Neural cell (in vitro differentiated cells): ENCODE data around the gene MAST2. TPM values are rescaled to one million over a fixed set of nuclear protein-coding genes. Genes with fewer than 3 reads are reported as not detected.
"Not testable (repeated sequence)": the region's sequence is repeated elsewhere in the genome, so short reads cannot be mapped to it uniquely, and the experiment has no call there.

Experiments
- H2AFZ ChIP-seq: fragments of 200-600, 300-800 bp; sonication (generic), shearing (Covaris generic); 2 replicates; pipeline ENCODE4 v1.6.0; 2014; ENCODE audit warnings: low read depth, mild to moderate bottlenecking, antibody characterized with exemption, low read length, moderate library complexity
- H3F3A ChIP-seq: fragments of 200-600 bp; shearing (Covaris generic); 2 replicates; pipeline ENCODE4 v1.6.1; 2016; ENCODE audit warnings: mild to moderate bottlenecking, moderate library complexity, mixed read lengths, antibody characterized with exemption, low read length; ENCODE audit not compliant: insufficient read depth, poor library complexity, severe bottlenecking
- H3K27ac ChIP-seq: fragments of 200-600, 300-800 bp; sonication (generic), shearing (Covaris generic); 2 replicates; pipeline ENCODE4 v1.5.1; 2014; ENCODE audit warnings: mild to moderate bottlenecking, low read length, moderate library complexity
- H3K27me3 ChIP-seq: fragments of 300-800, 200-600 bp; sonication (generic), shearing (Covaris generic); 2 replicates; pipeline ENCODE4 v1.6.0; 2014; ENCODE audit warnings: mild to moderate bottlenecking, low read depth, low read length, moderate library complexity; ENCODE audit not compliant: insufficient read depth
- H3K36me3 ChIP-seq: fragments of 300-800, 200-600 bp; sonication (generic), shearing (Covaris generic); 2 replicates; pipeline ENCODE4 v1.5.1; 2014; ENCODE audit warnings: mild to moderate bottlenecking, antibody characterized with exemption, low read length, moderate library complexity; ENCODE audit not compliant: insufficient read depth
- H3K4me2 ChIP-seq: fragments of 300-800, 200-600 bp; sonication (generic), shearing (Covaris generic); 2 replicates; pipeline ENCODE4 v1.6.0; 2014; ENCODE audit warnings: mild to moderate bottlenecking, low read length
- H3K4me3 ChIP-seq: fragments of 300-800, 200-600 bp; sonication (generic), shearing (Covaris generic); 2 replicates; pipeline ENCODE4 v1.5.1; 2014; ENCODE audit warnings: mild to moderate bottlenecking, low read length, moderate library complexity
- H3K79me2 ChIP-seq: fragments of 200-600 bp; shearing (Covaris generic); replicated peaks from 2 replicates; pipeline ENCODE4 v1.6.0; 2014; ENCODE audit warnings: mild to moderate bottlenecking, low read length, moderate library complexity; ENCODE audit not compliant: insufficient read depth
- H3K9ac ChIP-seq: fragments of 300-800, 200-600 bp; sonication (generic), shearing (Covaris generic); 2 replicates; pipeline ENCODE4 v1.6.1; 2016; ENCODE audit warnings: mild to moderate bottlenecking, low read length, mixed read lengths
- H3K9me2 ChIP-seq: fragments of 200-600 bp; shearing (Covaris generic); 2 replicates; pipeline ENCODE4 v1.6.1; 2016; ENCODE audit warnings: mild to moderate bottlenecking, low read length, mixed read lengths; ENCODE audit not compliant: insufficient read depth
- H3K9me3 ChIP-seq: fragments of 200-600, 300-800 bp; sonication (generic), shearing (Covaris generic); 2 replicates; pipeline ENCODE4 v1.6.1; 2016; ENCODE audit warnings: mild to moderate bottlenecking, mixed run types, low read length, moderate library complexity, mixed read lengths
- H4K20me1 ChIP-seq: fragments of 200-600 bp; shearing (Covaris generic); 2 replicates; pipeline ENCODE4 v1.6.1; 2016; ENCODE audit warnings: mild to moderate bottlenecking, mixed run types; ENCODE audit not compliant: insufficient read depth
- EP300 ChIP-seq: fragments of 450-650 bp; conservative IDR thresholded peaks from 2 replicates; pipeline ENCODE4 v1.6.1; 2014; ENCODE audit warnings: antibody characterized with exemption, mild to moderate bottlenecking, moderate library complexity; ENCODE audit not compliant: poor library complexity, severe bottlenecking
- EZH2 ChIP-seq: fragments of 200-600, 300-800 bp; shearing (Covaris generic), sonication (generic); IDR thresholded peaks from 2 replicates; pipeline ENCODE4 v1.6.1; 2014; ENCODE audit warnings: antibody characterized with exemption, low read length, borderline replicate concordance, mild to moderate bottlenecking; ENCODE audit not compliant: insufficient read depth, poor library complexity, severe bottlenecking
- MXI1 ChIP-seq: fragments of 450-650 bp; conservative IDR thresholded peaks from 2 replicates; pipeline ENCODE4 v1.6.1; 2014; ENCODE audit warnings: antibody characterized with exemption, mild to moderate bottlenecking; ENCODE audit not compliant: poor library complexity, severe bottlenecking
- POLR2AphosphoS5 ChIP-seq: IDR thresholded peaks from 2 replicates; pipeline ENCODE4 v1.6.1; 2012
- RAD21 ChIP-seq: fragments of 450-650 bp; conservative IDR thresholded peaks from 2 replicates; pipeline ENCODE4 v1.6.1; 2014; ENCODE audit warnings: antibody characterized with exemption, mild to moderate bottlenecking, moderate library complexity
- SMC3 ChIP-seq: fragments of 450-650 bp; conservative IDR thresholded peaks from 2 replicates; pipeline ENCODE4 v1.6.1; 2014; ENCODE audit warnings: antibody characterized with exemption, mild to moderate bottlenecking, moderate library complexity; ENCODE audit not compliant: poor library complexity
- TAF1 ChIP-seq: IDR thresholded peaks from 2 replicates; pipeline ENCODE4 v1.6.1; 2012; ENCODE audit warnings: low read depth
- polyA plus RNA-seq: library from polyadenylated mRNA; depleted of rRNA; stranded (reverse); fragments of >200 nt; gene quantifications from 2 replicates; pipeline ENCODE4 v1.2.3, GENCODE V29; 2014
- TF ChIP-seq, protein P1 (sequence below): fragments of 450-650 bp; IDR thresholded peaks from 2 replicates; pipeline ENCODE4 v1.5.1; 2014; ENCODE audit warnings: antibody characterized with exemption, mild to moderate bottlenecking, moderate library complexity; ENCODE audit not compliant: poor library complexity, severe bottlenecking
- TF ChIP-seq, protein P2 (sequence below): IDR thresholded peaks from 2 replicates; pipeline ENCODE4 v1.6.1; 2012; ENCODE audit warnings: borderline replicate concordance

MAST2 gene
- polyA plus RNA-seq, 1 donor from 2014 or later = 22.2 TPM

DNA sequence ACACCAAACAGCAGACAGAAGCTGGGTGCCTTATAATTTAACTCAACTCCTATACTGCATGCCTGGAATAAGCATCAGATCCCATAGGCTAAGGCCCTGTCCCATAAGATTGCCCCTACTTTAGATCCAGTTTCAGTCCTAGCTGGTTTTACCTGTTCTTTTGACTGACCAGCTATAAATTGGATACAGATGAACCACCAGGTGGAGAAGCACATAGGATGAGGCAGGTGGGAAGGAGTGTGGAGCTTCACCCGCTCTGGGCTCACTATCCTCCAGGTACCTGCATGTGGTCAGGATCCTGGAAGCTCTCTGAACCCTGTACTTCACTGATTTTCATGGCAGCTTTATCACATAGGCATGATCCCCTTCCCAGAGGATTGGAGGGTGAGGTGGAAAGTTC lies 51.3 kb downstream of the MAST2 start:
- no peak overlapping the region for H3K4me2 ChIP-seq
- no peak overlapping the region for H2AFZ ChIP-seq
- TF ChIP-seq EZH2 (no peak), EP300 (no peak), TAF1 (no peak), MXI1 (no peak), RAD21 (no peak), SMC3 (no peak), POLR2AphosphoS5 (no peak)
- TF ChIP-seq, protein P1, sequence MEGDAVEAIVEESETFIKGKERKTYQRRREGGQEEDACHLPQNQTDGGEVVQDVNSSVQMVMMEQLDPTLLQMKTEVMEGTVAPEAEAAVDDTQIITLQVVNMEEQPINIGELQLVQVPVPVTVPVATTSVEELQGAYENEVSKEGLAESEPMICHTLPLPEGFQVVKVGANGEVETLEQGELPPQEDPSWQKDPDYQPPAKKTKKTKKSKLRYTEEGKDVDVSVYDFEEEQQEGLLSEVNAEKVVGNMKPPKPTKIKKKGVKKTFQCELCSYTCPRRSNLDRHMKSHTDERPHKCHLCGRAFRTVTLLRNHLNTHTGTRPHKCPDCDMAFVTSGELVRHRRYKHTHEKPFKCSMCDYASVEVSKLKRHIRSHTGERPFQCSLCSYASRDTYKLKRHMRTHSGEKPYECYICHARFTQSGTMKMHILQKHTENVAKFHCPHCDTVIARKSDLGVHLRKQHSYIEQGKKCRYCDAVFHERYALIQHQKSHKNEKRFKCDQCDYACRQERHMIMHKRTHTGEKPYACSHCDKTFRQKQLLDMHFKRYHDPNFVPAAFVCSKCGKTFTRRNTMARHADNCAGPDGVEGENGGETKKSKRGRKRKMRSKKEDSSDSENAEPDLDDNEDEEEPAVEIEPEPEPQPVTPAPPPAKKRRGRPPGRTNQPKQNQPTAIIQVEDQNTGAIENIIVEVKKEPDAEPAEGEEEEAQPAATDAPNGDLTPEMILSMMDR = no peak
- TF ChIP-seq, protein P2, sequence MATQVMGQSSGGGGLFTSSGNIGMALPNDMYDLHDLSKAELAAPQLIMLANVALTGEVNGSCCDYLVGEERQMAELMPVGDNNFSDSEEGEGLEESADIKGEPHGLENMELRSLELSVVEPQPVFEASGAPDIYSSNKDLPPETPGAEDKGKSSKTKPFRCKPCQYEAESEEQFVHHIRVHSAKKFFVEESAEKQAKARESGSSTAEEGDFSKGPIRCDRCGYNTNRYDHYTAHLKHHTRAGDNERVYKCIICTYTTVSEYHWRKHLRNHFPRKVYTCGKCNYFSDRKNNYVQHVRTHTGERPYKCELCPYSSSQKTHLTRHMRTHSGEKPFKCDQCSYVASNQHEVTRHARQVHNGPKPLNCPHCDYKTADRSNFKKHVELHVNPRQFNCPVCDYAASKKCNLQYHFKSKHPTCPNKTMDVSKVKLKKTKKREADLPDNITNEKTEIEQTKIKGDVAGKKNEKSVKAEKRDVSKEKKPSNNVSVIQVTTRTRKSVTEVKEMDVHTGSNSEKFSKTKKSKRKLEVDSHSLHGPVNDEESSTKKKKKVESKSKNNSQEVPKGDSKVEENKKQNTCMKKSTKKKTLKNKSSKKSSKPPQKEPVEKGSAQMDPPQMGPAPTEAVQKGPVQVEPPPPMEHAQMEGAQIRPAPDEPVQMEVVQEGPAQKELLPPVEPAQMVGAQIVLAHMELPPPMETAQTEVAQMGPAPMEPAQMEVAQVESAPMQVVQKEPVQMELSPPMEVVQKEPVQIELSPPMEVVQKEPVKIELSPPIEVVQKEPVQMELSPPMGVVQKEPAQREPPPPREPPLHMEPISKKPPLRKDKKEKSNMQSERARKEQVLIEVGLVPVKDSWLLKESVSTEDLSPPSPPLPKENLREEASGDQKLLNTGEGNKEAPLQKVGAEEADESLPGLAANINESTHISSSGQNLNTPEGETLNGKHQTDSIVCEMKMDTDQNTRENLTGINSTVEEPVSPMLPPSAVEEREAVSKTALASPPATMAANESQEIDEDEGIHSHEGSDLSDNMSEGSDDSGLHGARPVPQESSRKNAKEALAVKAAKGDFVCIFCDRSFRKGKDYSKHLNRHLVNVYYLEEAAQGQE = no peak
- no peaks in the 10 kb centered on the region for H4K20me1 ChIP-seq
- H3K9me3 ChIP-seq = no peaks in the 10 kb centered on the region
- no peak overlapping the region for H3K9ac ChIP-seq
- no peaks in the 10 kb centered on the region for H3F3A ChIP-seq
- no peaks in the 10 kb centered on the region for H3K9me2 ChIP-seq
- H3K36me3 ChIP-seq = no peaks in the 10 kb centered on the region
- H3K27ac ChIP-seq = no peak overlapping the region
- H3K79me2 ChIP-seq = no peaks in the 10 kb centered on the region
- no peaks in the 10 kb centered on the region for H3K27me3 ChIP-seq
- H3K4me3 ChIP-seq = no peak overlapping the region

DNA sequence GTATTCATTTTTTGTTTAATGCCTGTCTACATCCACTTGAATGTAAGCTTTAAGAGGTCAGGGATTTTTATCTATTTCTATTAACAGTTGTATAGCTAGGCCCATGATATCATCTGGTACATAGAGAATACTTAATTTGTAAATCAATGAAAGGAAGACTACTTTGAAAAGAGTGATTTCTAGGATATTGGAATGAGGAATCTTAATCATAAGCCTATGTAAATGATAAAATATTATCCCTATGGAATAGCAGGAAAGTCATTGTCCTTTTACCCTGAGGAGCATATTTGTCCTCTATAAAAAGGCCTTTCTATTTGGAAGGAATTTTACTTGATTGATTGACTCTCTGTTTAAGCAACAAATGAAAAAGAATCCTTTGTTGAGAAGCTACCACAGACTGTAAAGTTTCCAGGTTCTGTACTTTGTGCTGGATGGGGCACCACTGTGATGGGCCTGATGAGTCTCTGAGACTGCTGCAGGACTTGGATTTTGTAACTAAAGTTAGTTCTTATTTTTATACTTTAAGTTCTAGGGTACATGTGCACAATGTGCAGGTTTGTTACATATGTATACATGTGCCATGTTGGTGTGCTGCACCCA lies 53.8 kb downstream of the MAST2 start:
- Histone ChIP-seq H3K27me3 (no peaks in the 10 kb centered on the region), H3K9me3 (no peaks in the 10 kb centered on the region), H3K9ac (no peak overlapping the region), H3K27ac (no peak overlapping the region), H3K36me3 (no peaks in the 10 kb centered on the region), H3F3A (no peaks in the 10 kb centered on the region), H3K79me2 (no peaks in the 10 kb centered on the region), H2AFZ (no peak overlapping the region), H3K4me3 (no peak overlapping the region), H3K4me2 (no peak overlapping the region), H4K20me1 (no peaks in the 10 kb centered on the region), H3K9me2 (no peaks in the 10 kb centered on the region)
- no peak for TF ChIP-seq EP300

DNA sequence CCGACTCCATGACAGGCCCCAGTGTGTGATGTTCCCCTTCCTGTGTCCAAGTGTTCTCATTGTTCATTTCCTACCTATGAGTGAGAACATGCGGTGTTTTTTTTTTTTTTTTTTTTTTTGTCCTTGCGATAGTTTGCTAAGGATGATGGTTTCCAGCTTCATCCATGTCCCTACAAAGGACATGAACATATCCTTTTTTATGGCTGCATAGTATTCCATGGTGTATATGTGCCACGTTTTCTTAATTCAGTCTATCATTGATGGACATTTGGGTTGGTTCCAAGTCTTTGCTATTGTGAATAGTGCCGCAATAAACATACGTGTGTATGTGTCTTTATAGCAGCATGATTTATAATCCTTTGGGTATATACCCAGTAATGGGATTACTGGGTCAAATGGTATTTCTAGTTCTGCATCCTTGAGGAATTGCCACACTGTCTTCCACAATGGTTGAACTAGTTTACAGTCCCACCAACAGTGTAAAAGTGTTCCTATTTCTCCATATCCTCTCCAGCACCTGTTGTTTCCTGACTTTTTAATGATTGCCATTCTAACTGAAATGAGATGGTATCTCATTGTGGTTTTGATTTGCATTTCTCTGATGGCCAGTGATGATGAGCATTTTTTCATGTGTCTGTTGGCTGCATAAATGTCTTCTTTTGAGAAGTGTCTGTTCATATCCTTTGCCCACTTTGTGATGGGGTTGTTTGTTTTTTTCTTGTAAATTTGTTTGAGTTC lies 54.5 kb downstream of the MAST2 start:
- not testable (repeated sequence) for H3K27me3 ChIP-seq, H2AFZ ChIP-seq, H3K4me2 ChIP-seq, H3K36me3 ChIP-seq, H4K20me1 ChIP-seq, H3K79me2 ChIP-seq, H3F3A ChIP-seq, H3K4me3 ChIP-seq, H3K9ac ChIP-seq, H3K9me2 ChIP-seq, H3K9me3 ChIP-seq, H3K27ac ChIP-seq
